Ovary (tissue), 3 donors: ENCODE results near the gene SVOPL.

Source experiments
- POLR2A ChIP-seq: fragments of 450-650 bp; IDR thresholded peaks from one replicate; pipeline ENCODE4 v1.6.1; 2017; ENCODE audit warnings: antibody characterized with exemption, mild to moderate bottlenecking, moderate library complexity
- TF ChIP-seq, protein P1 (sequence below), 3 donors: fragments of 450-650 bp in 2 of 3; fragments of 200-600 bp in 1 of 3; IDR thresholded peaks; one replicate each; pipeline versions ENCODE4 v1.5.1 to v1.8.0; 2016 to 2022; ENCODE audit warnings: antibody characterized with exemption in 3 of 3, mild to moderate bottlenecking in 1 of 3
- donor health status: DM: no; HTN: no; CAD: no.

DNA sequence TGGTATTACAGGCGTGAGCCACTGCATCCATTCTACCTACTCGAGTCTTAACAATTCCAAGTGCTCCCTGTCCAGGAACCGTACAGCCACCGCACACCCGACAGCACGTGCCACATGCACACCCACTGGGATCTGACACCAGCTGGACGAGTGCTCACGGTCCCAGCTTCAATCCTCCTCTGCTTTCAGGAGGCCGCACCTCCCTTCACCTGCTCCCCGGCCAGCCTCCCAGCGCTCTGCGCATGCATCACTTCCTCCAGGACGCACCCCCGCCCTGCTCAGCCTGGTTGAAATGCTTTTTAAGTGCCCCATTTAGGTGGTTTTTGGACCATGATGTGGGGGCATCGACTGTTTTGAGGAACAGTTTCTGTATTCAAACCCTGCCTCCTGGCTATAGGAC is 49.3 kb upstream of the SVOPL start:
- no peak for TF ChIP-seq POLR2A
- TF ChIP-seq, protein P1, sequence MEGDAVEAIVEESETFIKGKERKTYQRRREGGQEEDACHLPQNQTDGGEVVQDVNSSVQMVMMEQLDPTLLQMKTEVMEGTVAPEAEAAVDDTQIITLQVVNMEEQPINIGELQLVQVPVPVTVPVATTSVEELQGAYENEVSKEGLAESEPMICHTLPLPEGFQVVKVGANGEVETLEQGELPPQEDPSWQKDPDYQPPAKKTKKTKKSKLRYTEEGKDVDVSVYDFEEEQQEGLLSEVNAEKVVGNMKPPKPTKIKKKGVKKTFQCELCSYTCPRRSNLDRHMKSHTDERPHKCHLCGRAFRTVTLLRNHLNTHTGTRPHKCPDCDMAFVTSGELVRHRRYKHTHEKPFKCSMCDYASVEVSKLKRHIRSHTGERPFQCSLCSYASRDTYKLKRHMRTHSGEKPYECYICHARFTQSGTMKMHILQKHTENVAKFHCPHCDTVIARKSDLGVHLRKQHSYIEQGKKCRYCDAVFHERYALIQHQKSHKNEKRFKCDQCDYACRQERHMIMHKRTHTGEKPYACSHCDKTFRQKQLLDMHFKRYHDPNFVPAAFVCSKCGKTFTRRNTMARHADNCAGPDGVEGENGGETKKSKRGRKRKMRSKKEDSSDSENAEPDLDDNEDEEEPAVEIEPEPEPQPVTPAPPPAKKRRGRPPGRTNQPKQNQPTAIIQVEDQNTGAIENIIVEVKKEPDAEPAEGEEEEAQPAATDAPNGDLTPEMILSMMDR (IDR thresholded peaks at IDR 0.05): no peak
